ENCODE results near the gene SLC2A13.
"Not testable (repeated sequence)": the region's sequence is repeated elsewhere in the genome, so short reads cannot be mapped to it uniquely, and the experiment has no call there.

SLC2A13 gene

DNA sequence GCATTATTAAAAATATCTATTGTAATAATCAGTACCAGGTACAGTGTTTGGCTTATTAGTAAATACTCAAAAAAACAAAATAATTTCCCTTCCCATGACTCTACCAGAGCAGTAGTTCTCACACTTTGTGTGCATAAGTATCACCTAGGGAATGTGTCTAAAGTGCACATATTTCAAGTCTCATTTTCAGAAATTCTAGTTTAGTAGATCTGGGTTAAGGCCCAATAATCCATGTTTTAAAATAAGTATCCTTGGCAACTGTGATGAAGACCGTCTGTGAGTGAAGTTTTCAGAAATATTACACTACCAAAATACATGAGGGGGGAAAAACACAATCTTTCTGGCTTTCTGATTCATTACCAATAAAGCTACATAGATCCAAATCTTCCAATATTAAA, 237.6 kb downstream of the SLC2A13 start:
- no peaks in the 10 kb centered on the region for H3K4me1 ChIP-seq (ENCODE audit: control insufficient read depth, insufficient read depth, low read length)
- no peaks in the 10 kb centered on the region for H3K9me3 ChIP-seq (ENCODE audit: control insufficient read depth, insufficient read depth, low read length)
- no peak overlapping the region for H3K9ac ChIP-seq (ENCODE audit: low read depth, low read length)
- no peaks in the 10 kb centered on the region for H3K36me3 ChIP-seq (ENCODE audit: control insufficient read depth, insufficient read depth, low read length)
- H3K27me3 ChIP-seq (ENCODE audit: control insufficient read depth, insufficient read depth, low read length), result no peaks in the 10 kb centered on the region
- no peak overlapping the region for H3K27ac ChIP-seq (ENCODE audit: low read depth, low read length)
- H3K4me3 ChIP-seq (ENCODE audit: low read depth, low read length), result no peak overlapping the region

DNA sequence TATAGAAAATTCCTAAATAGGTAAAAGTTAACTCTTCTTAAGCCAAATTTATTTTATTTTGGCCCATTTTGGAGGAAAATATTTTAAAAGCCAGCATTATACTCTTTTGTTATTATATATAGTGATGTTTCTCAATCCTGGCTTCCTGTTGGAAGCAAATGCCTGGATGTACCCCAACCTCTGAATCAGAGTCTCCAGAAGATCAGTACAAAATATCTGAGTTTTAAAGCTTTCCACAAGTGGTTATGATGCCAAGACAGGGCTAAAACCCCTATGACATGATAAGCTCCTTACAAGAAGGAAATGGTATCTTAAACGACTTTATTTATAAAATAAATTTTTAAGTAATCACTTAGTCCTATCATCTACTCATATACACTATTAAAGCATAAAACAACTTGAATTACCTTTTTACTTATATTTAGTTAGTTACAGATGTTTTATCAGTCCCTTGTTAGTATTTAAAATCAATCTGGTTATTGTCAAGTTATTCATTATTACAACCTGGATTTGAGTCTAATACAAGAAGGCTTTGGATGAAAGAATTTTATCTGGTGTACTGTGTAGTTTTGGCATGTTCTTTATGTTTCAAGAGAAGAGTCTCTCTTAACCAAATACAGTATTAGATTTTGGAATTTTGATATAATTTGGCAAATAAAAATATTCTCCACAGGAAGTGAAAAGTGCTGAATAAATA, 238.1 kb downstream of the SLC2A13 start:
- Histone ChIP-seq H3K36me3 (ENCODE audit: control insufficient read depth, insufficient read depth, low read length) (no peaks in the 10 kb centered on the region), H3K4me1 (ENCODE audit: control insufficient read depth, insufficient read depth, low read length) (no peaks in the 10 kb centered on the region), H3K9ac (ENCODE audit: low read depth, low read length) (no peak overlapping the region), H3K27me3 (ENCODE audit: control insufficient read depth, insufficient read depth, low read length) (no peaks in the 10 kb centered on the region), H3K9me3 (ENCODE audit: control insufficient read depth, insufficient read depth, low read length) (no peaks in the 10 kb centered on the region), H3K4me3 (ENCODE audit: low read depth, low read length) (no peak overlapping the region), H3K27ac (ENCODE audit: low read depth, low read length) (no peak overlapping the region)

DNA sequence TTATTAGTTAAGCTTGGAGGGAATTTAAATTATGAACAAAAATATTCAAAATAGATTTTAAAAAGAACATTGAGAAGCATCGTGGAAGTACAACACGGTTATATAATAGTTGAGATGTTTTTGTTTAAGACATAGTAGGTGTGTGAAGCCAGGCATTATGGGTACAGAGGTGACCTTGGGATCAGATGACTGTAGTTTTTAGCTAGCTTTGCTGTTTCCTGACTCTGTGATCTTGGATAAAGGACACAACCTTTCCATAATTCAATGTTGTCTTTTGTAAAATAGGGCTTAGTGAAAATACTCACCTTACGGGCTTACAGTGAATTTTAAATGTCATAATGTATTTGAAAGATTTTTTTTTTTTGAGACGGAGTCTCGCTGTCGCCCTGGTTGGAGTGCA, 239.7 kb downstream of the SLC2A13 start:
- Histone ChIP-seq H3K9me3 (ENCODE audit: control insufficient read depth, insufficient read depth, low read length) (no peaks in the 10 kb centered on the region), H3K27ac (ENCODE audit: low read depth, low read length) (no peak overlapping the region), H3K4me1 (ENCODE audit: control insufficient read depth, insufficient read depth, low read length) (no peaks in the 10 kb centered on the region), H3K4me3 (ENCODE audit: low read depth, low read length) (no peak overlapping the region), H3K36me3 (ENCODE audit: control insufficient read depth, insufficient read depth, low read length) (no peaks in the 10 kb centered on the region), H3K27me3 (ENCODE audit: control insufficient read depth, insufficient read depth, low read length) (no peaks in the 10 kb centered on the region), H3K9ac (ENCODE audit: low read depth, low read length) (no peak overlapping the region)

DNA sequence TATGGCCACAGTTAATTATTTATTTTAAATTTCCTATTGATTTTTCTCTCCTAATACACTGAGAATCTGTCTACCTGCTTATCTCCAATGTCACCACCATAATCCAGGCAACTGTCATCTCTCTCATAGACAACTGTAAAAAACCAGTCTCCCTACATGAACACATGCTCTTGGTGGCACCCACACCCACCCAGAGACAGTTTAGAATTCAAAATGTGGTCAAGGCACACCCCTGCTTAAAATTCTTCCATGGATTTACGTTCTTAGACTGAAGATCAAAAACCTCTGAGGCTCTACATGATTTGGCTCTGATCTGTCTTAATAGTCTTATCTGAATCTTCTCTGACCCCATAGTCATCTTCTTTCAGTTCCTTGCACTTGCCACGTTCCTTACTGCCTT, 245.2 kb downstream of the SLC2A13 start:
- Histone ChIP-seq H3K27ac (ENCODE audit: low read depth, low read length) (no peak overlapping the region), H3K4me1 (ENCODE audit: control insufficient read depth, insufficient read depth, low read length) (no peaks in the 10 kb centered on the region), H3K27me3 (ENCODE audit: control insufficient read depth, insufficient read depth, low read length) (no peaks in the 10 kb centered on the region), H3K9ac (ENCODE audit: low read depth, low read length) (no peak overlapping the region), H3K9me3 (ENCODE audit: control insufficient read depth, insufficient read depth, low read length) (no peaks in the 10 kb centered on the region), H3K36me3 (ENCODE audit: control insufficient read depth, insufficient read depth, low read length) (no peaks in the 10 kb centered on the region), H3K4me3 (ENCODE audit: low read depth, low read length) (no peak overlapping the region)

DNA sequence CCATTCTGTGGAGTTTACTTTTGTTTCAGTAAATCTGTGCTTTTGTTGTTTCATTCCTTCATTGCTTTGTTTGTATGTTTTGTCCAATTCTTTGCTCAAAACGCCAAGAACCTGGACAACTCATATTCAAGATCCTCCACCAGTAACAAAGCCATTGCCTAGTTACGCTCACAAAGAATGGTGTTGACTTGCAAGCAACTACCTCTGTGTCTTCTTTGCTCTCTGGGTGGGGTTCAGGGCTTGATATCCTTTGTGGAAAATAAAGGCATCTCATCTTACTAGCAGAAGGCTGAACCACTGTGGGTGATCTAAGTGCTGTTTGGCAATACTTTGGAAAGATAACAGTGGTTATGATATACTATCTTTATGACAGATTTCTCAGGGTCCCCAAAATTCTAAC, 252.9 kb downstream of the SLC2A13 start:
- H3K4me3 ChIP-seq (ENCODE audit: low read depth, low read length), result no peak overlapping the region
- H3K9me3 ChIP-seq (ENCODE audit: control insufficient read depth, insufficient read depth, low read length), result no peaks in the 10 kb centered on the region
- no peaks in the 10 kb centered on the region for H3K27me3 ChIP-seq (ENCODE audit: control insufficient read depth, insufficient read depth, low read length)
- H3K27ac ChIP-seq (ENCODE audit: low read depth, low read length), result no peak overlapping the region
- no peaks in the 10 kb centered on the region for H3K4me1 ChIP-seq (ENCODE audit: control insufficient read depth, insufficient read depth, low read length)
- H3K36me3 ChIP-seq (ENCODE audit: control insufficient read depth, insufficient read depth, low read length), result no peaks in the 10 kb centered on the region
- no peak overlapping the region for H3K9ac ChIP-seq (ENCODE audit: low read depth, low read length)

DNA sequence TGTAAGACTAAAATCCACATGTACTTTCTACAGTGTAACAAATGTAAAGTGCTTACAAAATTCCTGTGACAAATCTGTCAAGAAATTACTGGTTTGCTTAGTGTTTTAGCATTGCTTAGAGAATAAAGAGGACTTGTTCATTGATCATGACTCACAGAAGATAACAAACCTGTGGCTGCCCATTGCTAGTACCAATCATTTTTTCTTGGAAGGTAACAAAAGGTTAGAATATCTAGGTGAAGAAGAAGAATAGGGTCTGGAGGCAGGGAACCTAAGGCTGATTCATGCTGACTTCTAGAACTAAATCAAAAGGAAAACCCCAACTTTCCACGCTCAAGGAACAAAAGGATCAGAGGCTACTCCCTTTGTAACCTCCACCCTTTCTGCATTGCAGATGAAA, 253.5 kb downstream of the SLC2A13 start:
- Histone ChIP-seq H3K4me3 (ENCODE audit: low read depth, low read length) (no peak overlapping the region), H3K27ac (ENCODE audit: low read depth, low read length) (no peak overlapping the region), H3K4me1 (ENCODE audit: control insufficient read depth, insufficient read depth, low read length) (peaks cover 2% of the 10 kb centered on the region; the same call in 1 of the 2 replicates), H3K36me3 (ENCODE audit: control insufficient read depth, insufficient read depth, low read length) (no peaks in the 10 kb centered on the region), H3K9me3 (ENCODE audit: control insufficient read depth, insufficient read depth, low read length) (no peaks in the 10 kb centered on the region), H3K9ac (ENCODE audit: low read depth, low read length) (no peak overlapping the region), H3K27me3 (ENCODE audit: control insufficient read depth, insufficient read depth, low read length) (no peaks in the 10 kb centered on the region)

DNA sequence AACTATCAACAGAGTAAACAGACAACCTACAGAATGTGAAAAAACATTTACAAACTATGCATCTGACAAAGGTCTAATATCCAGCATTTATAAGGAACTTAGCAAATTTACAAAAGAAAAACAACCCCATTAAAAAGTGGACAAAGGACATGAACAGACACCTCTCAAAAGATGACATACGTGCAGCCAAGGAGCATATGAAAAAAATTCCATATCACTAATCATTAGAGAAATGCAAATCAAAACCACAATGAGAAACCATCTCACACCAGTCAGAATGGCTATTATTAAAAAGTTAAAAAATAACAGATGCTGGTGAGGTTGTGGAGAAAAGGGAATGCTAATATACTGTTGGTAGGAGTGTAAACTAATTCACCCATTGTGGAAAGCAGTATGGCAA, 257.7 kb downstream of the SLC2A13 start:
- H3K27ac ChIP-seq (ENCODE audit: low read depth, low read length); H3K9me3 ChIP-seq (ENCODE audit: control insufficient read depth, insufficient read depth, low read length); H3K4me1 ChIP-seq (ENCODE audit: control insufficient read depth, insufficient read depth, low read length); H3K36me3 ChIP-seq (ENCODE audit: control insufficient read depth, insufficient read depth, low read length); H3K4me3 ChIP-seq (ENCODE audit: low read depth, low read length); H3K27me3 ChIP-seq (ENCODE audit: control insufficient read depth, insufficient read depth, low read length); H3K9ac ChIP-seq (ENCODE audit: low read depth, low read length): not testable (repeated sequence)

DNA sequence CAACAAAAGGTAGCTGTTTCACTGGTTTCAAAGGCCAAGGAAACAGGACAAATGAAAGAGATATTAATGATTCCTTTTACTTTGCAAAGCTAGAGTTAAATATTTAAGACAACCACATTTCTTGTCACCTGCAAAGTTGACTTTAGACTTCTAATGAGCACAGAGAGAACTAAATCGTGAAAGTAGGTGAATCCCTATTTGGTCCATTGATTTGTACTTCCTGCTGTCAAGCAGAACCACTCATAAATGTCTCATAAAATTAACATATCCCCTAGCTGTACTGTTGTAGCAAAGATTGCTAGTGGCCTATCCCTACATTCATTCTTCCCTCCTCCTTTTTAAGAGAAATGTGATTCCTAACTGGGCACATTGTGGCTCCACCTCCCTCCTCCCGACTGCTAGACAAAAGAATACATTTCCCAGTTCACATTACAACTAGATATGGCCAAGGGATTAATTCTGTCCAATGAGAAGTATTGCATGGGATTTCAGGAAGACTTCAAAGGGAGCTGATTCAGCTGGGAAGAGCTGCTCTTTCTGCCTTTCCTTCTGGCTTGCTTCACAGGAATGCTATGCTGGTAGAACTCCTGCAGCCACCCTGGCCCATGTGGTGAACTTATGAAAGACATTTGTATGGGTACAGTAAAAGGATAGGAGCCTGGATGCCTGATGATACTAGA, 258.8 kb downstream of the SLC2A13 start:
- no peak overlapping the region for H3K27ac ChIP-seq (ENCODE audit: low read depth, low read length)
- H3K9ac ChIP-seq (ENCODE audit: low read depth, low read length), result no peak overlapping the region
- no peaks in the 10 kb centered on the region for H3K27me3 ChIP-seq (ENCODE audit: control insufficient read depth, insufficient read depth, low read length)
- H3K36me3 ChIP-seq (ENCODE audit: control insufficient read depth, insufficient read depth, low read length), result no peaks in the 10 kb centered on the region
- peaks cover 6% of the 10 kb centered on the region for H3K4me1 ChIP-seq (ENCODE audit: control insufficient read depth, insufficient read depth, low read length)
- H3K4me3 ChIP-seq (ENCODE audit: low read depth, low read length), result no peak overlapping the region
- H3K9me3 ChIP-seq (ENCODE audit: control insufficient read depth, insufficient read depth, low read length), result no peaks in the 10 kb centered on the region

DNA sequence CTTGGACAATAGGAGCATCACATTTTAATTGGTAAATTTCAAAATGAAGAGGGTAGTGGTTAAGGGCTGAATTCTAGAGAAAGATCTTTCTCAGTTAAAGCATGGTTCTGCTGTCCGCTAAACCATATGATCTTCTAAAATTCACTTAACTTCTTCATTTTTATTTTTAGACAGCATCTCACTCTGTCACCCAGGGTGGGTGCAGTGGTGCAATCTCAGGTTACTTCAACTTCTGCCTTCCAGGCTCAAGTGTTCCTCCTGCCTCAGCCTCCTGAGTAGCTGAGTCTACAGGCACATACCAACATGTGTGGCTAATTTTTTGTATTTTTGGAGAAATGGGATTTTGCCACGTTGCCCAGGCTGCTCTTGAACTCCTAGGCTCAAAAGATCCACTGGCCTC, 259.6 kb downstream of the SLC2A13 start:
- Histone ChIP-seq H3K9me3 (ENCODE audit: control insufficient read depth, insufficient read depth, low read length) (no peaks in the 10 kb centered on the region), H3K4me1 (ENCODE audit: control insufficient read depth, insufficient read depth, low read length) (peaks cover 6% of the 10 kb centered on the region), H3K36me3 (ENCODE audit: control insufficient read depth, insufficient read depth, low read length) (no peaks in the 10 kb centered on the region), H3K27ac (ENCODE audit: low read depth, low read length) (no peak overlapping the region), H3K9ac (ENCODE audit: low read depth, low read length) (no peak overlapping the region), H3K4me3 (ENCODE audit: low read depth, low read length) (no peak overlapping the region), H3K27me3 (ENCODE audit: control insufficient read depth, insufficient read depth, low read length) (no peaks in the 10 kb centered on the region)

DNA sequence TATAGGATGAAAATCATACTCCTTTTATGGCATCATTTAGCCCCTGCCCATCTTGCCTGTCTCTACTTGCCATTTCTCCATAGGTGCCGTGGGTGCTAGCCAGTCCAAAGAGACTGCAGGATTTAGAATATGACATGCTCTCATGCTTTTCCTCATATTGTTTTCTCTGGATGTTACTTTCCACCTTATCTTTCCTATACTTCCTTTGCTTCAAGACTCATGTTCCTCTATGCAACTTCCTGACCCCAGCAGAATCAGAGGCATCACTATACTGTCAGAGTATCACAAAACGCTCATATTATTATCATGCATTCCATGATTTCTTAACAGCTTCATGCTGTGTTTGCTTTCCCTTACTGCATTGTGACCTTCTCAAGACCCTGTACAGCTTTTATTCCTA, 265.5 kb downstream of the SLC2A13 start:
- no peaks in the 10 kb centered on the region for H3K9me3 ChIP-seq (ENCODE audit: control insufficient read depth, insufficient read depth, low read length)
- H3K27ac ChIP-seq (ENCODE audit: low read depth, low read length), result no peak overlapping the region
- no peaks in the 10 kb centered on the region for H3K36me3 ChIP-seq (ENCODE audit: control insufficient read depth, insufficient read depth, low read length)
- no peak overlapping the region for H3K9ac ChIP-seq (ENCODE audit: low read depth, low read length)
- H3K27me3 ChIP-seq (ENCODE audit: control insufficient read depth, insufficient read depth, low read length), result no peaks in the 10 kb centered on the region
- no peak overlapping the region for H3K4me3 ChIP-seq (ENCODE audit: low read depth, low read length)
- H3K4me1 ChIP-seq (ENCODE audit: control insufficient read depth, insufficient read depth, low read length), result no peaks in the 10 kb centered on the region

DNA sequence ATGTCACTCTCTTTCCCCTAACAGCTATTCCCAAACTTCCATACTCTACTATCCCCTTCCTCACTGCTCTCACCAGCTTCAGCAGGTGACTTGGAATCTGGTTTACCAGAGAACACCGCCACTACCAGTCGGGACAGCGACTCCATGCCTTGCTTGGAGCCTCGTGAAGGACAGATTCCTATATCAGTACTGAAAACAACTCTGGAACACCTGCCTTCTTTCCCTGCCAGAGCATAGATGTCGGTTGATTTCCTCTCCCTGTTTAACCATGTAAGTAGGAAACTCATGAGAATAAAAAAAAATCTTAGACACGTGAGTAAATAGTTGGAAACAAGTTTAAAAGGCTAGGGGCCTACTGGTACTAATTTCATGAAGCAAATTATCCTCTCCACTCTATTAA, 266.8 kb downstream of the SLC2A13 start:
- no peak overlapping the region for H3K9ac ChIP-seq (ENCODE audit: low read depth, low read length)
- no peaks in the 10 kb centered on the region for H3K9me3 ChIP-seq (ENCODE audit: control insufficient read depth, insufficient read depth, low read length)
- H3K4me1 ChIP-seq (ENCODE audit: control insufficient read depth, insufficient read depth, low read length), result no peaks in the 10 kb centered on the region
- no peak overlapping the region for H3K27ac ChIP-seq (ENCODE audit: low read depth, low read length)
- no peak overlapping the region for H3K4me3 ChIP-seq (ENCODE audit: low read depth, low read length)
- no peaks in the 10 kb centered on the region for H3K36me3 ChIP-seq (ENCODE audit: control insufficient read depth, insufficient read depth, low read length)
- no peaks in the 10 kb centered on the region for H3K27me3 ChIP-seq (ENCODE audit: control insufficient read depth, insufficient read depth, low read length)
